Omental fat pad (tissue), 4 donors: Measurements from ENCODE around the gene KLHL36. TPM values are rescaled to one million over a fixed set of nuclear protein-coding genes. Genes with fewer than 3 reads are reported as not detected.

Experiments used
- ATAC-seq: fragments of 150-250 bp; one replicate; pipeline ENCODE4 v1.9.1; 2016; ENCODE audit warnings: mild to moderate bottlenecking, moderate library complexity; ENCODE audit not compliant: low FRiP score
- DNase-seq: peaks from one replicate; pipeline ENCODE4 v3.0.0-alpha.2; 2019; ENCODE audit warnings: low spot score
- CTCF ChIP-seq, 3 donors: fragments of 450-650 bp; IDR thresholded peaks; one replicate each; pipeline ENCODE4 v1.5.1; 2016 to 2017; ENCODE audit warnings: antibody characterized with exemption in 3 of 3, mild to moderate bottlenecking in 3 of 3, moderate library complexity in 2 of 3
- total RNA-seq, 4 donors: library from RNA; depleted of rRNA; stranded (reverse); fragments of >200 nt; gene quantifications; one replicate each; pipeline ENCODE4 v1.1.0, GENCODE V29; 2016

KLHL36 gene
- total RNA-seq, 4 donors from 2014 or later = 60.0 to 72.2 (median 65.8) TPM

GRCh38 chr16:84699712-84700445 lies 51.6 kb downstream of the KLHL36 start, which contains the start of gene USP10:
Gene USP10, plus strand, starts transcription at chr16:84700000. Its CDS starts 91 bp downstream, at chr16:84700091.
- ATAC-seq (peak; percentile 98), DNase-seq (peak; percentile 50)
- no peak for TF ChIP-seq CTCF (IDR thresholded peaks at IDR 0.05)

DNA sequence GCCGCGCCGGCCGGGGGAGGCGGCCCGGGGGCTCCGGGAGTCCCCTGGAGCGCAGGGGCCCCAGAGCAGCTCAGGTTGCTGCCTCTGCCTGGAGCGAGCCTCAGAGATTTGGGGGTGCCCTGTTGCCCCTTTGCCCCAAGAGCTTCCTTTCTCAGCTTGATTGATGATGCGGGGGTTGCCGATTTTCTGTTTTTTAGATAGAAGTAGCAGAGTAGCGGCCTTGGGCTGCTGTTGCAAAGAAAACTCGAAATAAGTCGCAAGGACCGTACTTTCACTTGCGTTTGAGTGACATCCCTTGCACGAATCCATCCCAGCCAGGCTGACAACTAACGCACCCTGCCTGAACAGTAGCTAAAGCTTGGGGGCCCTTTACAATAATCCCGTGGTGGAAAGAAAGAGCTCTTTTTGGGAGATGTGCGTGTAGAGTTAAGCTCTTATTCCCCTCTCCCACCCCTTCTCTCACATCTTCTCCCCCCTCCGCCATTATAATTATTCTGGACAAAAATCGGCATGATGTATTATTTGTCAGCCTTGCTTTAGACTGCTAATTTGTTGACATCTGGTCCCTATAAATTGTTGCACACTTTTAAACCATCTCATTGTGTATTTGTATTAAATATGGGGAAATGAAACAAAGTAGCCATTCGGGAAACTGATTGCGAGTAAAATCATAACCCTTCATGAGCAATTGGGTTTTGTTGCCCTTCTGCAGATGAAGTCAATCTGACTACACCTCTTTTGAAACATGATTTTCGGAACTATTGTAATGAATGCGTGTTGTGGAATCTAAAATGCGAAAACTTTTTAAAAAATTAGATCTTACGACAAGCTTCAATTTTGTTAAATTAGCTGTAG lies 52.4 kb downstream of the KLHL36 start:
- DNase-seq (no peak), ATAC-seq (peak; percentile 9)
- no peak for TF ChIP-seq CTCF (IDR thresholded peaks at IDR 0.05)

GRCh38 chr16:84703681-84704080 lies 55.4 kb downstream of the KLHL36 start:
- no peak for TF ChIP-seq CTCF (IDR thresholded peaks at IDR 0.05)
- no peak for DNase-seq
- ATAC-seq = no peak

DNA sequence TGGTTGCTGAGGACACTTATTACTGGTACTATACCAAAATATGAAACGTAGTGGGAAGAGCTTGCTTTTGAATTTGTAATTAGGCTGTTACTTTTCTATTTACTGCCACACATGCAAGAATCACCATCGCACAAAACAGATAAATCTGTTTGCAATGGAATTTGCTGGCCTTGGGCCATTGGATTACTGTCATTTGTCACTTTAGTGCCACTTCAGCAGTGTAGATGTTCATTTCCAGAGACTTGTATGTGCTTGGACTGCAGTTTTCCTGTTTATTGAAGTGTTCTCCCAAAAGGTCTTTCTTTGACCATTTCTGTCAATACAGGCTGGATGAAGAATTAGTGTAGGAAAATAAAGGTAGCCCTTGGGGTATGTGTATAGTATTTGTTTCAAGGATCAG lies 55.9 kb downstream of the KLHL36 start:
- TF ChIP-seq CTCF (IDR thresholded peaks at IDR 0.05) = no peak
- ATAC-seq (no peak), DNase-seq (no peak)

DNA sequence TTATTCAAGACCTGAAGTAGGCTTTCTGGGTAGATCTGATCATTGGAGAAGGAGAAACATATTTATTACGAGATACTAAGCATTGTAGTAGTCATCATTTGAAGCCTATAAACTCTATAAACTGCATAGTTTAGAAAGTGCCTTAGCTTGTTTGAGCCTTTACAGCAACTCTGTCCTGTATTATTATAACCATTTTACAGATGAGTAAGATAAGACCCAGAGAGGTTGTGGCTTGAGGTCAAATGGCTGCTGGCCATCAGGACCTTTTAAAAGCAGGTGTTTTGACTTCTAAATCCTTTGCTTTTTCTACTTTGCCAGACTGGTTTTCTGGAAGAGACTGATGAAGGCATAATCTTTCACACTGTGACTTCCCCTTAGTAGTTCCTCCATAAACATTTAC lies 58.5 kb downstream of the KLHL36 start:
- TF ChIP-seq CTCF (IDR thresholded peaks at IDR 0.05) = no peak
- no peak for ATAC-seq
- DNase-seq = no peak

- no peak for DNase-seq
- ATAC-seq = no peak
- TF ChIP-seq CTCF (IDR thresholded peaks at IDR 0.05) = no peak
These were observed 61.3 kb downstream of the KLHL36 start for GRCh38 chr16:84709609-84710008.
